ENCODE data around the gene TECR. TPM values are rescaled to one million over a fixed set of nuclear protein-coding genes. Genes with fewer than 3 reads are reported as not detected.
"Not testable (repeated sequence)": the region's sequence is repeated elsewhere in the genome, so short reads cannot be mapped to it uniquely, and the experiment has no call there.

TECR gene
- total RNA-seq, 1 donor from 2014 or later = 177 TPM

DNA sequence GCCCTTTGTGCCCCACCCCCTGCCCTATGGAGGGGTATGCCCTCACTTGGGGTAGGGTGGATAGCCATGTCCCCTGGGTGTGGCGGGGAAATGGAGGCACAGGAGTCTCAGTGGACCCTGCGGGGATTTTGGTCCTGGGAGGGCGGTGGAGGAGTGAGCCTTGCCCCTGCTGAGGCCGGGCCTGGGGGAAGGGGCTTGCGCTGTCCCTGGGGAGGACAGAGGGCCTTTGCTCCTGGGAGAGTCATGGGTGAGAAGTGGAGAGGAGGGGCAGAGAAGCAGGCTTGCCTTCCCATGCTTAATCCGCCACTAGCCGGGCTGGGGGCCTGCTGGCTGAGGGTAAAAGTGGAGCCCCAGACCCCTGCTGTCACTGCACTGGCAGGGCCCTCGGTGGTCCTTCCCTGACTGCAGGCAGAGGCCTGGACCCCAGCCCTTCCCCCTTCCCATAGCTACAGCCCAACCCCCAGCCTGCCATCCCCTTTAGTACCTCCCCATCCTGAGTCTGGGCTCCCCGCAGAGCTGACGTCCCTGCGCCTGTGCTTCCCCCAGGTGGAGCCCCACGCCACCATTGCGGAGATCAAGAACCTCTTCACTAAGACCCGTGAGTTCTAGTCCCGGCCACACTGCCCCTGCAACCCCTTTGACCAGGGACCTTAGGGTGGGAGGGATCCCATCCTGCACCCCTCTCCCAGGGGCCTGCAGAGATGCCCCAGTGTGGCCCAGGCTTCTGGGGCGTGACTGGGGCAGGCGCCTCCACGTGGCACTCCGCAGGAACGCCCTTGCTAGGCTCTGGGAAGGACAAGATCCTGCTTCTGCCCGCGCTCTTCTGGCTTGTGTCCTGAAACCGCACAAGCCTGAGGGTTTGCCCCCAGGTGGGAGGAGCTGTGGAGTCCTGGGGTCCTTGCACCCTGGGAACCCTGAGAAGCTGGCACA, 33.5 kb downstream of the TECR start:
- Mint-ChIP-seq H3K27ac (ENCODE audit: unreplicated experiment) (no peak overlapping the region), H3K27me3 (ENCODE audit: low read depth) (no peaks in the 10 kb centered on the region), H3K4me1 (peaks cover 5% of the 10 kb centered on the region), H3K36me3 (ENCODE audit: low read depth) (peaks cover 2% of the 10 kb centered on the region), H3K9me3 (no peaks in the 10 kb centered on the region), H3K4me3 (no peak overlapping the region)
- DNase-seq (ENCODE audit: low read depth, low spot score) = no peak
- TF ChIP-seq CTCF (conservative IDR thresholded peaks at IDR 0.05) = no peak

DNA sequence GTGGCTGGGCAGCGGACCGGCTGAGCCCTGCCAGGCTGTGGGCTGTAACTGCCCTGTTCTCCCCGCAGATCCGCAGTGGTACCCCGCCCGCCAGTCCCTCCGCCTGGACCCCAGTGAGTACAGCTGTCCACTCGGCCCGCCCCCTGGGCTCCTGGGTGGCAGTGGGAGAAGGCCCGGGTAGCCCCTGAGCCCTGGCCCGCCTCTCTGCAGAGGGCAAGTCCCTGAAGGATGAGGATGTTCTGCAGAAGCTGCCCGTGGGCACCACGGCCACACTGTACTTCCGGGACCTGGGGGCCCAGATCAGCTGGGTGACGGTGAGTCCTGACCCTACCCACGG, 34.2 kb downstream of the TECR start:
- peaks cover 5% of the 10 kb centered on the region for H3K4me1 Mint-ChIP-seq
- H3K27ac Mint-ChIP-seq (ENCODE audit: unreplicated experiment) = no peak overlapping the region
- no peaks in the 10 kb centered on the region for H3K9me3 Mint-ChIP-seq
- no peak overlapping the region for H3K4me3 Mint-ChIP-seq
- no peak for TF ChIP-seq CTCF (conservative IDR thresholded peaks at IDR 0.05)
- H3K27me3 Mint-ChIP-seq (ENCODE audit: low read depth) = no peaks in the 10 kb centered on the region
- DNase-seq (ENCODE audit: low read depth, low spot score) = no peak
- peaks cover 4% of the 10 kb centered on the region for H3K36me3 Mint-ChIP-seq (ENCODE audit: low read depth)

GRCh38 chr19:14563989-14564651, 34.7 kb downstream of the TECR start:
- Mint-ChIP-seq H3K4me1 (peaks cover 5% of the 10 kb centered on the region), H3K27me3 (ENCODE audit: low read depth) (no peaks in the 10 kb centered on the region), H3K27ac (ENCODE audit: unreplicated experiment) (no peak overlapping the region), H3K9me3 (no peaks in the 10 kb centered on the region), H3K36me3 (ENCODE audit: low read depth) (peaks cover 5% of the 10 kb centered on the region), H3K4me3 (no peak overlapping the region)
- TF ChIP-seq CTCF (conservative IDR thresholded peaks at IDR 0.05) = no peak
- no peak for DNase-seq (ENCODE audit: low read depth, low spot score)

DNA sequence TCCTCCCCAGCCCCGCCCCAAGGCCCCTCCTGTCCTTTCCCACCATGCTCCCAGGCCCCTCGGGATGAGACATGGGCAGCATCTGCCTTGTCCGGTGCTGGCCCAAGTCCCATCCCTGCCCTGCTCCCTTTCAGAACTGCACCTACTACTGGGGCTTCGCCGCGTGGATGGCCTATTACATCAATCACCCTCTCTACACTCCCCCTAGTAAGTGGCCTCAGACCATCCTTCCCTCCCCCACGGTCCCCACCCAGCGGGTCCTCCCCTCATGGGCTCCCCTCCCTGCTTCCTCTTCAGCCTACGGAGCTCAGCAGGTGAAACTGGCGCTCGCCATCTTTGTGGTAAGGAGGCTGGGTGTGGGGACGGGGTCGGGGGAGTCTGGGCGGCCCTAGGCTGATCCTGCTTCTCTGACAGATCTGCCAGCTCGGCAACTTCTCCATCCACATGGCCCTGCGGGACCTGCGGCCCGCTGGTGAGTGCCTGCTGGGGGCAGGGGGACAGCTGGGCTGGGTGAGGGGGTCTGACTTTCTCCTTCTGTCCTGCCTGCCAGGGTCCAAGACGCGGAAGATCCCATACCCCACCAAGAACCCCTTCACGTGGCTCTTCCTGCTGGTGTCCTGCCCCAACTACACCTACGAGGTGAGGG, 35.4 kb downstream of the TECR start:
- not testable (repeated sequence) for H3K27ac Mint-ChIP-seq (ENCODE audit: unreplicated experiment); H3K36me3 Mint-ChIP-seq (ENCODE audit: low read depth); H3K4me3 Mint-ChIP-seq; H3K9me3 Mint-ChIP-seq; H3K27me3 Mint-ChIP-seq (ENCODE audit: low read depth); DNase-seq (ENCODE audit: low read depth, low spot score)
- H3K4me1 Mint-ChIP-seq = peaks cover 10% of the 10 kb centered on the region

DNA sequence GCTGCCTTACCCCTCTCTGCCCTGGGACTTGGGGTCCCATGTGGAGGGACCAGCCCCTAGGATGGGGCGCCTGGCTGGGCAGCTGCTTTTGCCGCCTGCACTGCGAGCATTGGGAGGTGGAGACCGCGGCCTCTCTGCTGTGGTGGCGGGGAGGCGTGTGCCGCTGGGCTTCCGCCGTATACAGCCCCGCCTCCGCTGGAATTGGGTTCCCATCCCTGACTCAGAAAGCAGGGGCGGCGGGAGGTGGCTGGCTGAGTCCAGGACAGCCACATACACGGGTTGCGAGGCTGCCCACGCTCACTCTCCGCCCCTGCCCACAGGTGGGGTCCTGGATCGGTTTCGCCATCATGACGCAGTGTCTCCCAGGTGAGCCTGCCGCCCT, 35.9 kb downstream of the TECR start:
- TF ChIP-seq CTCF (conservative IDR thresholded peaks at IDR 0.05) = no peak
- no peak for DNase-seq (ENCODE audit: low read depth, low spot score)
- H3K9me3 Mint-ChIP-seq = no peaks in the 10 kb centered on the region
- H3K27me3 Mint-ChIP-seq (ENCODE audit: low read depth) = no peaks in the 10 kb centered on the region
- peaks cover 9% of the 10 kb centered on the region for H3K4me1 Mint-ChIP-seq
- H3K4me3 Mint-ChIP-seq = no peak overlapping the region
- H3K36me3 Mint-ChIP-seq (ENCODE audit: low read depth) = peaks cover 5% of the 10 kb centered on the region
- H3K27ac Mint-ChIP-seq (ENCODE audit: unreplicated experiment) = no peak overlapping the region
